ENCODE measurements around the gene C19orf53.

- TF ChIP-seq POLR2A (IDR thresholded peaks at IDR 0.05) (no peak), CTCF (IDR thresholded peaks at IDR 0.05) (no peak), POLR2AphosphoS5 (IDR thresholded peaks at IDR 0.05) (no peak), EP300 (IDR thresholded peaks at IDR 0.05) (no peak)
These were observed 47.9 kb upstream of the C19orf53 start for GRCh38 chr19:13726323-13726722.
